Glutamatergic neuron (in vitro differentiated cells): ENCODE data around the gene HCN3. TPM values are rescaled to one million over a fixed set of nuclear protein-coding genes. Genes with fewer than 3 reads are reported as not detected.

ENCODE experiments used
- DNase-seq: peaks from one replicate; pipeline ENCODE4 v3.0.0; 2022
- H3K27ac Mint-ChIP-seq: one replicate; pipeline ENCODE4 v1.8.0; 2020; ENCODE audit warnings: mild to moderate bottlenecking, mixed read lengths, inconsistent platforms; ENCODE audit not compliant: unreplicated experiment
- H3K27me3 Mint-ChIP-seq: one replicate; pipeline ENCODE4 v1.8.0; 2020; ENCODE audit warnings: mild to moderate bottlenecking, moderate library complexity, mixed read lengths, inconsistent platforms; ENCODE audit not compliant: unreplicated experiment
- H3K36me3 Mint-ChIP-seq: one replicate; pipeline ENCODE4 v1.8.0; 2020; ENCODE audit warnings: mild to moderate bottlenecking, mixed read lengths, inconsistent platforms; ENCODE audit not compliant: unreplicated experiment
- H3K4me1 Mint-ChIP-seq: one replicate; pipeline ENCODE4 v1.8.0; 2020; ENCODE audit warnings: mild to moderate bottlenecking, low read depth, mixed read lengths, inconsistent platforms; ENCODE audit not compliant: unreplicated experiment
- H3K4me3 Mint-ChIP-seq: one replicate; pipeline ENCODE4 v1.8.0; 2020; ENCODE audit warnings: mild to moderate bottlenecking, mixed read lengths, inconsistent platforms; ENCODE audit not compliant: unreplicated experiment
- H3K9me3 Mint-ChIP-seq: one replicate; pipeline ENCODE4 v1.8.0; 2020; ENCODE audit warnings: mild to moderate bottlenecking, moderate library complexity, mixed read lengths, inconsistent platforms; ENCODE audit not compliant: unreplicated experiment
- CTCF ChIP-seq: fragments of 200-600 bp; sonication (generic); IDR thresholded peaks from one replicate; pipeline ENCODE4 v1.5.0; 2021; ENCODE audit not compliant: partially characterized antibody, unreplicated experiment
- total RNA-seq: library from RNA; stranded (reverse); fragmentation: NEBNext Ultra II Directional; extraction: Animal tissue kit (Norgen Biotek cat#: 25700); gene quantifications from one replicate; pipeline ENCODE4 v1.2.1, GENCODE V29; 2021; ENCODE audit not compliant: unreplicated experiment

The HCN3 gene
- total RNA-seq, 1 donor from 2014 or later: 30.5 TPM

DNA sequence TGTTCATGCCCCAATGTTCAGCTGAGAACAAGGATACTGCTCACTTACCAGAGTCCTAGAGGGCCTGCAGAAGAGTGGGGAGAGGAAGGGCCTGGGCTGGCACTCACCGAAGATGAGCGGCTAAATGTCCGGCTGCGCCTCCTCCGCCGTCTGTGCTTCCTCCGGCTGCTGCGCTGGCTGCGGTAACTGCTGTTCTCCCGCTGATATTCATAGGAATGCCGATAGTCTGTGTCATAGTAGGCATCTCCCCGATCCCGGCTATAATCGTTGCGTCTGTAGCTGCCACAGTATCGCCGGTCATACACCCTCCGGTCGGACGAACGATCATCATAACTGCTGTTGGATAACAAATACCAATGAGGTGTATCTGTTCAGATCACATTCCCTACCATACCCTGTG is 7.9 kb upstream of the HCN3 start:
- no peak for DNase-seq
- Mint-ChIP-seq H3K4me1 (peaks cover 11% of the 10 kb centered on the region), H3K9me3 (peaks cover 9% of the 10 kb centered on the region), H3K36me3 (no peaks in the 10 kb centered on the region), H3K4me3 (no peak overlapping the region), H3K27ac (peak overlapping the region; percentile 34), H3K27me3 (peaks cover 8% of the 10 kb centered on the region)
- TF ChIP-seq CTCF: no peak

GRCh38 chr1:155272466-155273342 is 4.6 kb upstream of the HCN3 start:
- H3K9me3 Mint-ChIP-seq: peaks cover 15% of the 10 kb centered on the region

DNA sequence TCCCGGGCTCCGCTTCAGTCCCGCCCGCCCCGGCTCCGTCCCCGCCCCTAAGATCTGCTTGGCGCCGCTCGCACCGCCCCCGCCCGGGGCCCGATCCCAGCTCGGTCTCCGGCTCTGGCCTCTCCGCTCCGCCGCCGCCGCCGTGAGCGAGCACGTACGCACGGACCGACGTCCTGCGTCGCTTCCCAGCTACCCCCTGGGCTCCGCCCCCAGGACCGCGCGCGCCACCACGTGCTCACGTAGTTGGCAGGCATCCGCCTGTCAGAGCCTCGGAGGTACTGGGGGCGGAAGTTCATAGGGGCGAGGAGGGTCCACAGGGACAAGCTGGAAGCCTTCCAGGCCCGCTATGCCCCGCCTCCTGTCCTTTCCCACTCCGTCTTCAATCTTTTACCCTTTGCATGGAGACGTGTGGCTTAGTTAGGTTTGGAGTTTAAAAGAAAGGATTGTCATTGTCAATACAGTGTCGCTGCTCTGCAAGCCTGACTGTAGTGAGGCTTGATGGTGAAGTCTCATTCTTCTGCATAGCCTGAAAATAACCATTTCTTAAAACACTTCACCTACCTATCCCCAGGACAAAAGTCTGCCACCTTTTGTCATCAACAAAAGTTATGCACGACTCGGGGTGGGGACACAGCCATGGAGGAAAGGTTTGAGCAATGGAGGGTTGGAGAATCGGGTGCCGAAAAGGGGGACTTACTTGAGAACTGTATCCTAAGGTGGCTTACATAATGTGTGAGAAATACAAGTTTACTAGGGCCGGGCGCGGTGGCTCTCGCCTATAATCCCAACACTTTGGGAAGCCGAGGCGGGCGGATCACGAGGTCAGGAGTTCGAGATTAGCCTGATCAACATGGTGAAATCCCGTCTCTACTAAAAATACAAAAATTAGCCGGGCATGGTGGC is 3.7 kb upstream of the HCN3 start, which contains the start of gene CLK2:
TSS of gene CLK2 (minus strand) at position 162 of the 903 bp plus-strand sequence. CDS start 2,527 bp downstream, outside the sequence.
- Mint-ChIP-seq H3K9me3 (peaks cover 15% of the 10 kb centered on the region), H3K4me3 (peak within 1 kb of the TSS; percentile 100), H3K4me1 (peaks cover 13% of the 10 kb centered on the region), H3K27me3 (peaks cover 11% of the 10 kb centered on the region), H3K27ac (peak within 1 kb of the TSS; percentile 93), H3K36me3 (no peaks in the 10 kb centered on the region)
- TF ChIP-seq CTCF: no peak
- peak; percentile 98 for DNase-seq

More at GRCh38 chr1:155272466-155273342, 4.6 kb upstream of the HCN3 start:
- DNase-seq: no peak
- no peaks in the 10 kb centered on the region for H3K36me3 Mint-ChIP-seq
- peak overlapping the region; percentile 100 for H3K4me3 Mint-ChIP-seq
- peaks cover 8% of the 10 kb centered on the region for H3K27me3 Mint-ChIP-seq
- peaks cover 11% of the 10 kb centered on the region for H3K4me1 Mint-ChIP-seq
- TF ChIP-seq CTCF: no peak
- H3K27ac Mint-ChIP-seq: peak overlapping the region; percentile 93

DNA sequence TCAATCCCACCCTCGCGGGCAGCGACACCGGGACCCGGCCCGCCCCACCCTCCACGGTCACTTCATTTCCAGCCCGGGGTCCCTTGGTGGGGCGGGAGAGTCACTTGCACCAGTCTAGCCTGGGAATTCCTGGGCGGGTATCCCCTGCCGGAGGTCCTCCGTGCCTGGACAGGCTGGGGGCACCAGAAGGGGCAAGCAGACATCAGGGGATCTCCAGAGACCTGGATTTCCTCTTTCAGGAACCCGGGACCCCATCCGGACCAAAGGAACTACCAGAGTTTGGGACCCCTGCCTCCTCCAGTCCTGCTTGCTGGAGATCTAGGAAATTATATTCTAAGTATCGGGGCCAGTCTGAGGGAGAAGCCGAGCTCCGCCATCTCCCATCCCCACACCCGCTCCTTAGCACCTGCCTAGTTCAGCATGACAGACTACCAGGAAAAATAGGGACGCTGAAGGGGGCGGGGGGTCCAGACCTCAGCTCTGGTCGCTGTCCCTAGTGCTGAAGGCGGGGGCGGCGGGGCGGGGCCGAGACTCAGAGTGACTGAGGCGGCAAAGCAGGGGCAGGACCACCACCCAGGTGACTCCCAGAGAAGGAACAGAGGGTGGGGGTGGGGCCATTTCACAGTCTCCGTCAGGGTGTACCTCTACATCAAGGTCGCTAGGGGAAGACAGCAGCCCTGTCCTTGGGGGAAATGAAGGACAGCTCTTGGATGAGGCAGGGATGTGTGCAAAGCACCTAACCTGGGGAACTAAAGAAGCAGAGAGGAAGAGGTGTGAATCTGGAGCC is 832 bp downstream of the HCN3 start:
- no peaks in the 10 kb centered on the region for H3K36me3 Mint-ChIP-seq
- H3K9me3 Mint-ChIP-seq: peaks cover 9% of the 10 kb centered on the region
- H3K4me1 Mint-ChIP-seq: peaks cover 13% of the 10 kb centered on the region
- TF ChIP-seq CTCF: no peak
- peaks cover 3% of the 10 kb centered on the region for H3K27me3 Mint-ChIP-seq
- peak overlapping the region; percentile 81 for H3K4me3 Mint-ChIP-seq
- H3K27ac Mint-ChIP-seq: peak overlapping the region; percentile 48
- peak; percentile 66 for DNase-seq
